HepG2 (cell line): ENCODE measurements around the gene ERF. TPM values are rescaled to one million over a fixed set of nuclear protein-coding genes. Genes with fewer than 3 reads are reported as not detected.

Source experiments
- CCAR2 ChIP-seq: fragments of 200-400 bp; formaldehyde crosslinking; optimal IDR thresholded peaks from 2 replicates; pipeline ENCODE3; 2018; ENCODE audit warnings: low read depth, mild to moderate bottlenecking, low read length, moderate library complexity
- CHD4 ChIP-seq: fragments of 200-600 bp; sonication (generic); IDR thresholded peaks from 2 replicates; pipeline ENCODE4 v1.7.0; 2017; ENCODE audit warnings: mild to moderate bottlenecking, low read length, borderline replicate concordance
- EEA1 ChIP-seq: sonication (generic); formaldehyde crosslinking; IDR thresholded peaks from 2 replicates; pipeline ENCODE4 v1.5.1; 2020; ENCODE audit warnings: mild to moderate bottlenecking, missing genetic modification reagents, borderline replicate concordance
- ETV6 ChIP-seq: sonication (generic); formaldehyde crosslinking; conservative IDR thresholded peaks from 2 replicates; pipeline ENCODE4 v1.4.0; 2020; ENCODE audit warnings: missing genetic modification reagents
- GABPB1 ChIP-seq: IDR thresholded peaks from 2 replicates; pipeline ENCODE4 v1.6.1; 2016; ENCODE audit warnings: mild to moderate bottlenecking, missing genetic modification reagents, moderate library complexity, missing compliant biosample characterization
- GATAD1 ChIP-seq: IDR thresholded peaks from 2 replicates; pipeline ENCODE4 v1.6.1; 2016; ENCODE audit warnings: missing genetic modification reagents, missing compliant biosample characterization
- HHEX ChIP-seq: IDR thresholded peaks from 2 replicates; pipeline ENCODE4 v1.6.1; 2016; ENCODE audit warnings: control low read depth
- HOXA9 ChIP-seq: sonication (generic); formaldehyde crosslinking; IDR thresholded peaks from 2 replicates; pipeline ENCODE4 v1.8.1; 2022; ENCODE audit warnings: missing genetic modification reagents, mild to moderate bottlenecking, moderate library complexity, borderline replicate concordance
- ISX ChIP-seq: sonication (generic); formaldehyde crosslinking; conservative IDR thresholded peaks from 2 replicates; pipeline ENCODE4 v1.5.0; 2020; ENCODE audit warnings: missing genetic modification reagents
- KAT8 ChIP-seq: IDR thresholded peaks from 2 replicates; pipeline ENCODE4 v1.6.1; 2016; ENCODE audit warnings: missing genetic modification reagents, missing compliant biosample characterization
- KDM4B ChIP-seq: sonication (generic); formaldehyde crosslinking; IDR thresholded peaks from 2 replicates; pipeline ENCODE4 v1.4.0; 2020; ENCODE audit warnings: missing genetic modification reagents
- KLF9 ChIP-seq: IDR thresholded peaks from 2 replicates; pipeline ENCODE4 v1.6.1; 2016; ENCODE audit warnings: low read depth
- MBD4 ChIP-seq: IDR thresholded peaks from 2 replicates; pipeline ENCODE4 v1.6.1; 2012; ENCODE audit warnings: low read length, inconsistent platforms, borderline replicate concordance
- MYNN ChIP-seq: sonication (generic); formaldehyde crosslinking; IDR thresholded peaks from 2 replicates; pipeline ENCODE4 v1.4.0; 2020; ENCODE audit warnings: mild to moderate bottlenecking, low read depth, missing genetic modification reagents
- MZF1 ChIP-seq: sonication (generic); formaldehyde crosslinking; IDR thresholded peaks from 2 replicates; pipeline ENCODE4 v1.8.1; 2023; ENCODE audit warnings: mild to moderate bottlenecking, missing genetic modification reagents, borderline replicate concordance
- NCOA2 ChIP-seq: sonication (generic); formaldehyde crosslinking; IDR thresholded peaks from 2 replicates; pipeline ENCODE4 v1.8.0; 2022; ENCODE audit warnings: inconsistent platforms
- ZFP36L1 ChIP-seq: sonication (generic); formaldehyde crosslinking; IDR thresholded peaks from 2 replicates; pipeline ENCODE4 v1.8.0; 2022; ENCODE audit warnings: mild to moderate bottlenecking, missing genetic modification reagents, moderate library complexity
- ZNF230 ChIP-seq: sonication (generic); formaldehyde crosslinking; IDR thresholded peaks from 2 replicates; pipeline ENCODE4 v1.4.0; 2020; ENCODE audit warnings: mild to moderate bottlenecking, missing genetic modification reagents
- ZNF530 ChIP-seq: sonication (generic); formaldehyde crosslinking; IDR thresholded peaks from 2 replicates; pipeline ENCODE4 v1.5.0; 2020; ENCODE audit warnings: low read depth, mild to moderate bottlenecking, missing genetic modification reagents
- ZNF564 ChIP-seq: sonication (generic); formaldehyde crosslinking; IDR thresholded peaks from 2 replicates; pipeline ENCODE4 v1.8.1; 2023; ENCODE audit warnings: mild to moderate bottlenecking, missing genetic modification reagents
- ZNF569 ChIP-seq: sonication (generic); formaldehyde crosslinking; IDR thresholded peaks from 2 replicates; pipeline ENCODE4 v1.5.0; 2020; ENCODE audit warnings: mild to moderate bottlenecking, missing genetic modification reagents, moderate library complexity, borderline replicate concordance
- ZNF776 ChIP-seq: sonication (generic); formaldehyde crosslinking; IDR thresholded peaks from 2 replicates; pipeline ENCODE4 v1.4.0; 2020; ENCODE audit warnings: mild to moderate bottlenecking, missing genetic modification reagents
- polyA plus RNA-seq, 8 experiments: library from polyadenylated mRNA; depleted of rRNA in 3 of 8; stranded (reverse) in 7 of 8; unstranded in 1 of 8; fragments of >200 nt; fragmentation: Illumina TruSeq in 4 of 8; extraction: Trizol in 4 of 8; gene quantifications; 2 replicates each; pipeline versions ENCODE4 v1.2.1 to v1.2.3, GENCODE V29; 2011 to 2016; ENCODE audit warnings: low read depth in 4 of 8, missing spikeins in 1 of 8, mixed read lengths in 1 of 8; ENCODE audit not compliant: insufficient read depth in 1 of 8
- total RNA-seq, 5 experiments: library from RNA; depleted of rRNA; stranded (reverse); fragments of >200 nt; fragmentation: Illumina TruSeq; extraction: Trizol; gene quantifications; 2 replicates each; pipeline ENCODE4 v1.2.3, GENCODE V29; 2016; ENCODE audit warnings: low read depth in 1 of 5
- TF ChIP-seq, protein P1 (sequence below): sonication (generic); formaldehyde crosslinking; IDR thresholded peaks from 2 replicates; pipeline ENCODE4 v1.9.0; 2022; ENCODE audit warnings: low read depth, missing genetic modification reagents
- TF ChIP-seq, protein P2 (sequence below): sonication (generic); formaldehyde crosslinking; IDR thresholded peaks from 2 replicates; pipeline ENCODE4 v1.5.0; 2020; ENCODE audit warnings: mild to moderate bottlenecking, missing genetic modification reagents, borderline replicate concordance

Gene ERF
- total and polyA plus RNA-seq, 2 of the 13 experiments (the other 11 are each of a cell fraction or from before 2014, with no cell fraction given), result 67.1 to 69.9 TPM

DNA sequence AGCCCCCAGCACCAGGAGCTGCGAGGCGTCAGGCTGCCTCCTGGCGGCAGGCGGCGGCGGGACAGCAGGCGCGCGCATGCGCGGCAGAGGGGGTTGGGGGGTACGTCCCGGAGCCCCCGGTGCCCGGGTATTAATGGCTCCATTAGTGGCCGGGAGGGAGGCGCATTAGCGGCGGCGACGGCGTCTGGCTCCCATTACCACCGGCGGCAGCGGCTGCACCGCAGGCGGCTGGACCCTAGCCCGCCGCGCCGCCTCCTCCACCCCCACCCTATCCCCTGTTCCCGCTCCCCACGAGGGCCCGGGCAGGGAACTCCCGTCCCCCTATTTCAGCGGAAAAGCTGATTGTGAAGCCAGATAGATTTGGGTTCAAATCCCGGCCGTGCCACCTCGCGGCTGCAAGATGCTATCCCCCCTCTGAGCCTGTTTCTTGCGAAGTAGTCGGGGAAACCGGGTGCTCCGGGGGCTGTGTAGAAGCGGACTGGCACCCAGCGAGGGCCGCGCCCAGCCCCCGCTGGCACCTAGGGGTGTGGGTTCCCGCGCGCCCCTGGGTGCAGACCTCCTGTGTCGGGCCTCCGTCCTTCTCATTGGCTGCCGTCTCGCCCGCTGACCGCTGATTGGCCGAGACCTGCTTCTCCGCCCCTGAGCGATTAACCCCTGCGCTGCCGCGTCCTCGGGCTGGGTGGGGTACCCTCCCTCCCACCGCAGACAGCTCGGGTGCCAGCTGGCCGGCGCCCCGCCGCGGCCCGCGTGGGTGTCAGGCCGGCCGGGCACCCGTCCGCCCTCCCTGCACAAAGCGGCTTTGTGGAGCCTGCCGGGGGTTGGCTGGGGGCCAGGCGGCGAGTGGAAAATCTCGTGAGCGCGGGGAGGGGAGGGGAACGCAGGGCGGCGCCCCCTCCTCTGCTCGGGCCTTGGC lies 25.2 kb upstream of the ERF start (continued):
- TF ChIP-seq EEA1 (CRISPR knock-in tag), result no peak
- TF ChIP-seq GATAD1, result no peak; the same call in 1 of the 2 replicates
- no peak for TF ChIP-seq ZNF530 (CRISPR knock-in tag)
- no peak for TF ChIP-seq MZF1 (CRISPR knock-in tag)
- TF ChIP-seq ETV6 (CRISPR knock-in tag), result 0 out of 2 replicates have a peak, but pooled peaks have one; percentile 39
- peak; percentile 38; the same call in 1 of the 2 replicates for TF ChIP-seq KAT8 (CRISPR knock-in tag)
- no peak; the same call in 1 of the 2 replicates for TF ChIP-seq ZNF230 (CRISPR knock-in tag)
- no peak for TF ChIP-seq HOXA9
- TF ChIP-seq, protein P1, sequence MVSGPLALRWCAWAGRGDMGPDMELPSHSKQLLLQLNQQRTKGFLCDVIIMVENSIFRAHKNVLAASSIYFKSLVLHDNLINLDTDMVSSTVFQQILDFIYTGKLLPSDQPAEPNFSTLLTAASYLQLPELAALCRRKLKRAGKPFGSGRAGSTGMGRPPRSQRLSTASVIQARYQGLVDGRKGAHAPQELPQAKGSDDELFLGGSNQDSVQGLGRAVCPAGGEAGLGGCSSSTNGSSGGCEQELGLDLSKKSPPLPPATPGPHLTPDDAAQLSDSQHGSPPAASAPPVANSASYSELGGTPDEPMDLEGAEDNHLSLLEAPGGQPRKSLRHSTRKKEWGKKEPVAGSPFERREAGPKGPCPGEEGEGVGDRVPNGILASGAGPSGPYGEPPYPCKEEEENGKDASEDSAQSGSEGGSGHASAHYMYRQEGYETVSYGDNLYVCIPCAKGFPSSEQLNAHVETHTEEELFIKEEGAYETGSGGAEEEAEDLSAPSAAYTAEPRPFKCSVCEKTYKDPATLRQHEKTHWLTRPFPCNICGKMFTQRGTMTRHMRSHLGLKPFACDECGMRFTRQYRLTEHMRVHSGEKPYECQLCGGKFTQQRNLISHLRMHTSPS (CRISPR knock-in tag), result peak; percentile 80
- TF ChIP-seq ZNF776 (CRISPR knock-in tag), result peak; percentile 72; the same call in 1 of the 2 replicates
- no peak for TF ChIP-seq HHEX
- 0 out of 2 replicates have a peak, but pooled peaks have one; percentile 50 for TF ChIP-seq ISX
- TF ChIP-seq ZNF564, result 0 out of 2 replicates have a peak, but pooled peaks have one; percentile 50
- TF ChIP-seq MYNN (CRISPR knock-in tag), result no peak
- no peak for TF ChIP-seq CCAR2
- TF ChIP-seq KDM4B, result no peak
- peak; percentile 29; the same call in 1 of the 2 replicates for TF ChIP-seq GABPB1 (CRISPR knock-in tag)
- TF ChIP-seq ZFP36L1 (CRISPR knock-in tag), result peak; percentile 63; the same call in 1 of the 2 replicates
- TF ChIP-seq CHD4, result no peak
- no peak for TF ChIP-seq KLF9
- TF ChIP-seq, protein P2, sequence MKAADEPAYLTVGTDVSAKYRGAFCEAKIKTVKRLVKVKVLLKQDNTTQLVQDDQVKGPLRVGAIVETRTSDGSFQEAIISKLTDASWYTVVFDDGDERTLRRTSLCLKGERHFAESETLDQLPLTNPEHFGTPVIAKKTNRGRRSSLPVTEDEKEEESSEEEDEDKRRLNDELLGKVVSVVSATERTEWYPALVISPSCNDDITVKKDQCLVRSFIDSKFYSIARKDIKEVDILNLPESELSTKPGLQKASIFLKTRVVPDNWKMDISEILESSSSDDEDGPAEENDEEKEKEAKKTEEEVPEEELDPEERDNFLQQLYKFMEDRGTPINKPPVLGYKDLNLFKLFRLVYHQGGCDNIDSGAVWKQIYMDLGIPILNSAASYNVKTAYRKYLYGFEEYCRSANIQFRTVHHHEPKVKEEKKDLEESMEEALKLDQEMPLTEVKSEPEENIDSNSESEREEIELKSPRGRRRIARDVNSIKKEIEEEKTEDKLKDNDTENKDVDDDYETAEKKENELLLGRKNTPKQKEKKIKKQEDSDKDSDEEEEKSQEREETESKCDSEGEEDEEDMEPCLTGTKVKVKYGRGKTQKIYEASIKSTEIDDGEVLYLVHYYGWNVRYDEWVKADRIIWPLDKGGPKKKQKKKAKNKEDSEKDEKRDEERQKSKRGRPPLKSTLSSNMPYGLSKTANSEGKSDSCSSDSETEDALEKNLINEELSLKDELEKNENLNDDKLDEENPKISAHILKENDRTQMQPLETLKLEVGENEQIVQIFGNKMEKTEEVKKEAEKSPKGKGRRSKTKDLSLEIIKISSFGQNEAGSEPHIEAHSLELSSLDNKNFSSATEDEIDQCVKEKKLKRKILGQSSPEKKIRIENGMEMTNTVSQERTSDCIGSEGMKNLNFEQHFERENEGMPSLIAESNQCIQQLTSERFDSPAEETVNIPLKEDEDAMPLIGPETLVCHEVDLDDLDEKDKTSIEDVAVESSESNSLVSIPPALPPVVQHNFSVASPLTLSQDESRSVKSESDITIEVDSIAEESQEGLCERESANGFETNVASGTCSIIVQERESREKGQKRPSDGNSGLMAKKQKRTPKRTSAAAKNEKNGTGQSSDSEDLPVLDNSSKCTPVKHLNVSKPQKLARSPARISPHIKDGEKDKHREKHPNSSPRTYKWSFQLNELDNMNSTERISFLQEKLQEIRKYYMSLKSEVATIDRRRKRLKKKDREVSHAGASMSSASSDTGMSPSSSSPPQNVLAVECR, result peak; percentile 76
- no peak for TF ChIP-seq ZNF569 (CRISPR knock-in tag)
- TF ChIP-seq MBD4, result no peak
- no peak for TF ChIP-seq NCOA2
